SK-N-SH treated with all-trans-retinoic acid at 6 μM for 48 hours (cell line): ENCODE data around the gene DPF3.

Source experiments
- BACH2 ChIP-seq: fragments of 250-450 bp; sonication (Bioruptor Pico); IDR thresholded peaks from 2 replicates; pipeline ENCODE4 v1.9.0; 2021; ENCODE audit warnings: mild to moderate bottlenecking, borderline replicate concordance
- PATZ1 ChIP-seq: fragments of 250-450 bp; sonication (Bioruptor Pico); IDR thresholded peaks from 2 replicates; pipeline ENCODE4 v1.8.0; 2020; ENCODE audit warnings: mild to moderate bottlenecking, moderate library complexity, borderline replicate concordance
- PPARA ChIP-seq: fragments of 250-450 bp; sonication (Bioruptor Pico); IDR thresholded peaks from 2 replicates; pipeline ENCODE4 v1.5.0; 2020; ENCODE audit warnings: mild to moderate bottlenecking, borderline replicate concordance
- RARB ChIP-seq: fragments of 250-450 bp; sonication (Bioruptor Pico); IDR thresholded peaks from 2 replicates; pipeline ENCODE4 v1.8.0; 2021; ENCODE audit warnings: mild to moderate bottlenecking, moderate library complexity
- TSHZ2 ChIP-seq: fragments of 250-450 bp; sonication (Bioruptor Pico); IDR thresholded peaks from 2 replicates; pipeline ENCODE4 v1.5.0; 2020; ENCODE audit warnings: mild to moderate bottlenecking, moderate library complexity
- ZFP3 ChIP-seq: fragments of 250-450 bp; sonication (Bioruptor Pico); IDR thresholded peaks from 2 replicates; pipeline ENCODE4 v1.5.0; 2020; ENCODE audit warnings: mild to moderate bottlenecking, moderate library complexity
- ZFP30 ChIP-seq: fragments of 450-650 bp; formaldehyde crosslinking; IDR thresholded peaks from 2 replicates; pipeline ENCODE4 v1.5.0; 2022; ENCODE audit warnings: mild to moderate bottlenecking, moderate library complexity

- no peak for TF ChIP-seq ZFP3 (CRISPR knock-in tag)
- TF ChIP-seq ZFP30 (CRISPR knock-in tag) = no peak
- no peak for TF ChIP-seq BACH2 (CRISPR knock-in tag)
- TF ChIP-seq TSHZ2 (CRISPR knock-in tag) = no peak
- TF ChIP-seq RARB = no peak
- no peak for TF ChIP-seq PPARA (CRISPR knock-in tag)
- TF ChIP-seq PATZ1 (CRISPR knock-in tag) = no peak
Measured at GRCh38 chr14:72685456-72685855, 208.4 kb downstream of the DPF3 start.
